ENCODE measurements around the gene SGSM1. TPM values are rescaled to one million over a fixed set of nuclear protein-coding genes. Genes with fewer than 3 reads are reported as not detected.
"Not testable (repeated sequence)": the region's sequence is repeated elsewhere in the genome, so short reads cannot be mapped to it uniquely, and the experiment has no call there.

Gene SGSM1
- total RNA-seq, 1 experiment from 2014 or later = 4.3 TPM

- H3K79me1 ChIP-seq (ENCODE audit: insufficient read depth, low read depth, low read length, poor library complexity, severe bottlenecking); H3K27me3 Mint-ChIP-seq (ENCODE audit: low read depth); H3K4me1 ChIP-seq (ENCODE audit: insufficient read depth, low read length); H3K9me3 ChIP-seq (ENCODE audit: control insufficient read depth, low read depth, low read length); H4K5ac ChIP-seq (ENCODE audit: insufficient read length, low read depth, low read length); H4K20me1 ChIP-seq (ENCODE audit: control insufficient read depth, insufficient read depth, insufficient read length); DNase-seq; H3K4ac ChIP-seq (ENCODE audit: low read depth, low read length); H2BK120ac ChIP-seq (ENCODE audit: low read depth, low read length, poor library complexity, severe bottlenecking); H2BK20ac ChIP-seq (ENCODE audit: low read depth, low read length, poor library complexity, severe bottlenecking); H3K23ac ChIP-seq (ENCODE audit: insufficient read length, low read depth, low read length); H3K14ac ChIP-seq (ENCODE audit: insufficient read depth, low read length); H3K18ac ChIP-seq (ENCODE audit: insufficient read length, low read depth, low read length); H2AFZ ChIP-seq (ENCODE audit: low read length); H3K56ac ChIP-seq (ENCODE audit: insufficient read length, low read depth, low read length); H3K4me2 ChIP-seq (ENCODE audit: insufficient read depth, insufficient read length, low read length); H2BK5ac ChIP-seq (ENCODE audit: insufficient read length, low read length); H2AK5ac ChIP-seq (ENCODE audit: insufficient read length, low read length); H3K79me2 ChIP-seq (ENCODE audit: insufficient read depth, low read length); H3K27me3 ChIP-seq (ENCODE audit: insufficient read depth, low read length); H2BK15ac ChIP-seq (ENCODE audit: low read depth, low read length); H3K9me3 Mint-ChIP-seq; H3K9ac ChIP-seq (ENCODE audit: extremely low read depth, insufficient read length, low read length); H3T11ph ChIP-seq (ENCODE audit: low read length); H4K8ac ChIP-seq (replicated peaks; ENCODE audit: insufficient read length, low read depth, low read length); H3K27ac Mint-ChIP-seq; H3K4me3 Mint-ChIP-seq; H3K23me2 ChIP-seq (ENCODE audit: insufficient read length, low read depth, low read length, poor library complexity, severe bottlenecking); H4K91ac ChIP-seq (ENCODE audit: insufficient read length, low read depth, low read length); H3K27ac ChIP-seq (ENCODE audit: insufficient read length, low read depth, low read length); H2BK12ac ChIP-seq (ENCODE audit: insufficient read length, low read depth, low read length): not testable (repeated sequence)
- no CpG with 5 or more reads among the region's 8 CpGs for WGBS (ENCODE audit: extremely low coverage, insufficient read length, low lambda C conversion rate)
- Mint-ChIP-seq H3K36me3 (ENCODE audit: insufficient read depth in 1 of 3, low read depth in 3 of 3) (peaks cover 2 to 12% (median 3%) of the 10 kb centered on the region in 3 experiments; a peak in 4 of 7 replicates), H3K4me1 (peaks cover 12 to 17% of the 10 kb centered on the region in 2 experiments)
- TF ChIP-seq, protein P1, sequence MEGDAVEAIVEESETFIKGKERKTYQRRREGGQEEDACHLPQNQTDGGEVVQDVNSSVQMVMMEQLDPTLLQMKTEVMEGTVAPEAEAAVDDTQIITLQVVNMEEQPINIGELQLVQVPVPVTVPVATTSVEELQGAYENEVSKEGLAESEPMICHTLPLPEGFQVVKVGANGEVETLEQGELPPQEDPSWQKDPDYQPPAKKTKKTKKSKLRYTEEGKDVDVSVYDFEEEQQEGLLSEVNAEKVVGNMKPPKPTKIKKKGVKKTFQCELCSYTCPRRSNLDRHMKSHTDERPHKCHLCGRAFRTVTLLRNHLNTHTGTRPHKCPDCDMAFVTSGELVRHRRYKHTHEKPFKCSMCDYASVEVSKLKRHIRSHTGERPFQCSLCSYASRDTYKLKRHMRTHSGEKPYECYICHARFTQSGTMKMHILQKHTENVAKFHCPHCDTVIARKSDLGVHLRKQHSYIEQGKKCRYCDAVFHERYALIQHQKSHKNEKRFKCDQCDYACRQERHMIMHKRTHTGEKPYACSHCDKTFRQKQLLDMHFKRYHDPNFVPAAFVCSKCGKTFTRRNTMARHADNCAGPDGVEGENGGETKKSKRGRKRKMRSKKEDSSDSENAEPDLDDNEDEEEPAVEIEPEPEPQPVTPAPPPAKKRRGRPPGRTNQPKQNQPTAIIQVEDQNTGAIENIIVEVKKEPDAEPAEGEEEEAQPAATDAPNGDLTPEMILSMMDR (conservative IDR thresholded peaks at IDR 0.05) = peak; percentile 22; the same call in 1 of the 3 replicates
Observed at GRCh38 chr22:24837517-24837916, 31.5 kb downstream of the SGSM1 start.
